GM18505 (cell line): ENCODE results near the gene PID1.

Source experiments
- ATAC-seq: cut with Tn5 transposase; IDR thresholded peaks from one replicate; pipeline ENCODE4 v1.9.1; 2021; ENCODE audit not compliant: unreplicated experiment
- POLR2A ChIP-seq: IDR thresholded peaks from 4 replicates; pipeline ENCODE4 v1.6.1; 2011; ENCODE audit warnings: borderline replicate concordance; ENCODE audit not compliant: insufficient read depth, insufficient read length; ENCODE audit errors: extremely low read depth

PID1 gene

GRCh38 chr2:229178706-229179105 lies 92.4 kb downstream of the PID1 start:
- TF ChIP-seq POLR2A = no peak
- ATAC-seq = no peak

- no peak for ATAC-seq
- TF ChIP-seq POLR2A = no peak
These were observed 93.0 kb downstream of the PID1 start for GRCh38 chr2:229178117-229178516.

DNA sequence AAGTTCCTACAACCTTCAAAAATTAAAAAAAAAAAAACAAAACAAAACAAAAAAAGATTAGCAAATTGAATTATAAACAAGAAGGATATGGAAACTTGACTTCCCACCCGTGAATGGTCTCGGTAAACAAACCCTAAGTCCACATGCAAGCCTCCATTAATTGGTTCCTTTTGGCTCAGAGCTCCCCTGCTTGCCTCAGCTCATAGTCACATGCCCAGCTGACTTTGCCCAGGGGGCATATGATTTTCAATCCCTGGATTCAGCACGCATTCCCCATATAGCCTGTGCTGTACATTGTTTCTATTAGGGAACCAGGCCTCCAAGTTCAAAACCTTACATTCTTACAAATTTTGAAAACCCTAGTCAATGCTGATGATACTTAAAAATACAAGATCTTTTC lies 95.0 kb downstream of the PID1 start:
- ATAC-seq = no peak

GRCh38 chr2:229175497-229175863 lies 95.6 kb downstream of the PID1 start:
- ATAC-seq = no peak
- no peak for TF ChIP-seq POLR2A

More for the DNA sequence above, 95.0 kb downstream of the PID1 start:
- no peak for TF ChIP-seq POLR2A

DNA sequence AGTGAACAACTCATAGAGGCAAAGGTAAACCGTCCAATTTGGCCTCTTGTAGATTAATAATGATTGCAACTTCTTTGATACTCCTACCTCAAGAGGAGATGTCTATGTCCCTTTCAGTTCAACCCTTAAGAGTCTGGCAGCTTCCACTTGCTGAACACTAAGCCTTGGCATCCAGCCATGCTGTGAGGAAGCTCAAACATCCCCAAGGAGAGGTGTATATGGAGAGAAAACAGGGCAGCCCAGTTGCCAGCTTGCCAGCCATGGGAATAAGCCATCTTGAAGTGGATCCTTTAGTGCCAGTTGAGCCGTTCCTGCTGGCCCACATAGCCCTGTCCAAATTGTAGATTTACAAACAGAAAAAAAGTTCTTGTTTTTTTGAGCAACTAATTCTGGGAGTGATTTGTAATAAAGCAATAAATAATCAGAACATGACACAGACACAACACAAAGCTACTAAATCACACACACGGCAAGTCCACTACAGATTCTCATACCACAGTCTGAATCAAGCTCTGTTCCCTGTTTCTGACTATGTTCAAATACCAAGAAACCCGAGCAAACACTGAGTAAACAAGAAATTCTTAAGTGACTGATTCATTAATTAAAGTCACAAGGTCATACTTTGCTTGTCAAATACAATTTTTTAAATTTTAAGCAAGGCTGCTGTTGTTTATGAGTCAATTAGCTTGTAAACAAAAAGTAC lies 96.1 kb downstream of the PID1 start:
- TF ChIP-seq POLR2A = no peak
- no peak for ATAC-seq

- no peak for TF ChIP-seq POLR2A
- no peak for ATAC-seq
These were observed 97.2 kb downstream of the PID1 start for GRCh38 chr2:229173825-229174359.

- TF ChIP-seq POLR2A = no peak
- ATAC-seq = no peak
These were observed 100.2 kb downstream of the PID1 start for GRCh38 chr2:229170916-229171315.

GRCh38 chr2:229170171-229170570 lies 100.9 kb downstream of the PID1 start:
- ATAC-seq = no peak
- no peak for TF ChIP-seq POLR2A

- ATAC-seq = no peak
- TF ChIP-seq POLR2A = no peak
These were observed 101.3 kb downstream of the PID1 start for GRCh38 chr2:229169751-229170150.

- TF ChIP-seq POLR2A = no peak
- ATAC-seq = no peak
These were observed 106.4 kb downstream of the PID1 start for GRCh38 chr2:229164545-229165249.

- ATAC-seq = no peak
- TF ChIP-seq POLR2A = no peak
These were observed 107.2 kb downstream of the PID1 start for GRCh38 chr2:229163893-229164292.

GRCh38 chr2:229162015-229162414 lies 109.1 kb downstream of the PID1 start:
- no peak for TF ChIP-seq POLR2A
- no peak for ATAC-seq

DNA sequence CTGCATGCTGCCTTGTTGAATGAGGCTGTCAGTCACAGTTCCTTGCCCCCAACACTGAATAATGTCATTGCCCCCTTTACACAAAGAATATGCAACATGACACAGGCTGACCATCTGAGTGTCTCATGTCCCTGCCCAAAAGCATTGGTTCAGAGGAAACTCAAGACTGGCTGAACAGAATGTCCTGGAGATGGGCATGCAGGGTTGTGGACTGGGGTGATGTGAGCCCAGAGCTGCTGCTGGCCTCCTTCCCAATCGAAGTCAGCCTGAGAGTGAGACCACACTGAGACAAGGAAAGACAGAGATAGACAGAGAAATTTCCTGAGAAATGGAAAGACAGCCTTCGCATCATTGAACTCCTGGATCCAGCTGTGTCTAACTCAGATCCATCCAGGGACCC lies 110.1 kb downstream of the PID1 start:
- ATAC-seq = no peak
- no peak for TF ChIP-seq POLR2A

DNA sequence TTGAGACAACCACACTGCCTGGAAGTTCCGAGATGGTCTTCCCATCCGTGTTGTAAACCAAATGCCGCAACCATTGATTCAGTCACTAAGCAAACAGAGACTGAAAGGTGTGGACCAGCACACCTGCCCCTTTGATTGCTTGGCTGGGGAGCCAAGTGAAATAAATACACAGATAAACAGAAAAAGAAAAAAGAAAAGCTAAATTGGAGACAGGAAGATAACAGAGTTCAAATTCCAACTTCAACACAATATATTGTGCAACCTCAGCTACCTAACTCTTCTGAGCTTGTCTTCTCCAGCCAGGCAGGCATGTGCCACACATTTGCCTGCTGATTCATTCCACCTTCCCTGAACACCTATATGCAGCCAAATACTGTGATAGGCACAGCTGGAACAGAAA lies 110.9 kb downstream of the PID1 start:
- ATAC-seq = no peak
- no peak for TF ChIP-seq POLR2A

- no peak for ATAC-seq
- no peak for TF ChIP-seq POLR2A
These were observed 111.7 kb downstream of the PID1 start for GRCh38 chr2:229159405-229159804.

- ATAC-seq = no peak
- no peak for TF ChIP-seq POLR2A
These were observed 116.7 kb downstream of the PID1 start for GRCh38 chr2:229154381-229154780.
